Ovary (tissue), 3 donors: ENCODE measurements around the gene MYLIP.

Experiments used
- POLR2A ChIP-seq: fragments of 450-650 bp; IDR thresholded peaks from one replicate; pipeline ENCODE4 v1.6.1; 2017; ENCODE audit warnings: antibody characterized with exemption, mild to moderate bottlenecking, moderate library complexity
- TF ChIP-seq, protein P1 (sequence below), 3 donors: fragments of 450-650 bp in 2 of 3; fragments of 200-600 bp in 1 of 3; IDR thresholded peaks; one replicate each; pipeline versions ENCODE4 v1.5.1 to v1.8.0; 2016 to 2022; ENCODE audit warnings: antibody characterized with exemption in 3 of 3, mild to moderate bottlenecking in 1 of 3
- donor health status: DM: no; HTN: no; CAD: no.

DNA sequence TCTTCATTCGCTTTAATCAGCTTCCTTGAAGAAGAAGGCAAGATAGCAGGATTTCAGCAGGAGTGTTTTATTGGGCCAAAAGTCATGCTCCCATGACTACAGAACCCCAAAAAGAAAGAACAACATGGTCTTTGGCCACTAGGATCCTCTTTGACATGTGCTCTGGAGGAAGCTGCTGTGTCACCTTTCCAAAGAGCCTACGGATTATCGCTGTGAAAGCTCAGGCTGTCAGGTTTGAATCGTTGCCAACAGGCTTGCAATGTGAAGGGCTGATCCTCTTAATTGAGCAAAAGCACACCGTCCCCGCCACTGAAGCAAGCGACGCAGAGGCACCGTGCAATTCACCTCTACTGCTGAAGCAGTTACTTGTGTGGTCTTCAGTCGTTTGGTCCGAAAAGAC lies 29.0 kb downstream of the MYLIP start:
- TF ChIP-seq POLR2A: no peak
- TF ChIP-seq, protein P1, sequence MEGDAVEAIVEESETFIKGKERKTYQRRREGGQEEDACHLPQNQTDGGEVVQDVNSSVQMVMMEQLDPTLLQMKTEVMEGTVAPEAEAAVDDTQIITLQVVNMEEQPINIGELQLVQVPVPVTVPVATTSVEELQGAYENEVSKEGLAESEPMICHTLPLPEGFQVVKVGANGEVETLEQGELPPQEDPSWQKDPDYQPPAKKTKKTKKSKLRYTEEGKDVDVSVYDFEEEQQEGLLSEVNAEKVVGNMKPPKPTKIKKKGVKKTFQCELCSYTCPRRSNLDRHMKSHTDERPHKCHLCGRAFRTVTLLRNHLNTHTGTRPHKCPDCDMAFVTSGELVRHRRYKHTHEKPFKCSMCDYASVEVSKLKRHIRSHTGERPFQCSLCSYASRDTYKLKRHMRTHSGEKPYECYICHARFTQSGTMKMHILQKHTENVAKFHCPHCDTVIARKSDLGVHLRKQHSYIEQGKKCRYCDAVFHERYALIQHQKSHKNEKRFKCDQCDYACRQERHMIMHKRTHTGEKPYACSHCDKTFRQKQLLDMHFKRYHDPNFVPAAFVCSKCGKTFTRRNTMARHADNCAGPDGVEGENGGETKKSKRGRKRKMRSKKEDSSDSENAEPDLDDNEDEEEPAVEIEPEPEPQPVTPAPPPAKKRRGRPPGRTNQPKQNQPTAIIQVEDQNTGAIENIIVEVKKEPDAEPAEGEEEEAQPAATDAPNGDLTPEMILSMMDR (IDR thresholded peaks at IDR 0.05): no peak
